Measurements from ENCODE around the gene TSC2.

DNA sequence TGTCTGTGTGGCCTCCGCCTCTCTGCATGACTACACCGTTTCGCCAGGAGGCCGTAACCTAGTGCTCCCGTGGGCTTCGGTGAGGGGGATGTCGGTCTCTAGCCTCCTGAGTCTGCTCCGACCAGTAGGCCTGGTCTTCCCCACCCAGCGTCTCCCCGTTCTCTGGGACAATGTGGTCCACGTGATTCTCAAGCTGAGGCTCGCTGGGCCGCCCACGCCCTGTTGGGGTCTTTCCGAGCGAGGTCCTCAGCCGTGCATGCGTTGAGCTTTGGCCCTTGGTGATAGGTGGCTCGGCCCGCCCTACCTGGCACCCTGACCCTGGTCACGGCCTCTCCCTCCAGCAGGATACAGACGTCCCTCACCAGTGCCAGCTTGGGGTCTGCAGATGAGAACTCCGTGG, 30.9 kb downstream of the TSC2 start:
- TF ChIP-seq, protein P1, sequence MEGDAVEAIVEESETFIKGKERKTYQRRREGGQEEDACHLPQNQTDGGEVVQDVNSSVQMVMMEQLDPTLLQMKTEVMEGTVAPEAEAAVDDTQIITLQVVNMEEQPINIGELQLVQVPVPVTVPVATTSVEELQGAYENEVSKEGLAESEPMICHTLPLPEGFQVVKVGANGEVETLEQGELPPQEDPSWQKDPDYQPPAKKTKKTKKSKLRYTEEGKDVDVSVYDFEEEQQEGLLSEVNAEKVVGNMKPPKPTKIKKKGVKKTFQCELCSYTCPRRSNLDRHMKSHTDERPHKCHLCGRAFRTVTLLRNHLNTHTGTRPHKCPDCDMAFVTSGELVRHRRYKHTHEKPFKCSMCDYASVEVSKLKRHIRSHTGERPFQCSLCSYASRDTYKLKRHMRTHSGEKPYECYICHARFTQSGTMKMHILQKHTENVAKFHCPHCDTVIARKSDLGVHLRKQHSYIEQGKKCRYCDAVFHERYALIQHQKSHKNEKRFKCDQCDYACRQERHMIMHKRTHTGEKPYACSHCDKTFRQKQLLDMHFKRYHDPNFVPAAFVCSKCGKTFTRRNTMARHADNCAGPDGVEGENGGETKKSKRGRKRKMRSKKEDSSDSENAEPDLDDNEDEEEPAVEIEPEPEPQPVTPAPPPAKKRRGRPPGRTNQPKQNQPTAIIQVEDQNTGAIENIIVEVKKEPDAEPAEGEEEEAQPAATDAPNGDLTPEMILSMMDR (IDR thresholded peaks at IDR 0.05; ENCODE audit: poor library complexity): no peak
- no peak for TF ChIP-seq EZH2 (IDR thresholded peaks at IDR 0.05; ENCODE audit: borderline replicate concordance)
- TF ChIP-seq EZH2phosphoT487 (IDR thresholded peaks at IDR 0.05; ENCODE audit: low read depth, severe bottlenecking, unreplicated experiment): no peak

Data from hepatocyte (in vitro differentiated cells).